NCI-H2196 (cell line): ENCODE results near the gene WFS1.

ENCODE experiments used
- DNase-seq: peaks from one replicate; lab custom pipeline; 2025; ENCODE audit not compliant: unreplicated experiment; lab: John Stamatoyannopoulos, UW

The WFS1 gene

GRCh38 chr4:6235901-6236640 is 33.6 kb upstream of the WFS1 start:
- DNase-seq: no peak

- DNase-seq: no peak
Measured at GRCh38 chr4:6236816-6237390, 32.7 kb upstream of the WFS1 start.

DNA sequence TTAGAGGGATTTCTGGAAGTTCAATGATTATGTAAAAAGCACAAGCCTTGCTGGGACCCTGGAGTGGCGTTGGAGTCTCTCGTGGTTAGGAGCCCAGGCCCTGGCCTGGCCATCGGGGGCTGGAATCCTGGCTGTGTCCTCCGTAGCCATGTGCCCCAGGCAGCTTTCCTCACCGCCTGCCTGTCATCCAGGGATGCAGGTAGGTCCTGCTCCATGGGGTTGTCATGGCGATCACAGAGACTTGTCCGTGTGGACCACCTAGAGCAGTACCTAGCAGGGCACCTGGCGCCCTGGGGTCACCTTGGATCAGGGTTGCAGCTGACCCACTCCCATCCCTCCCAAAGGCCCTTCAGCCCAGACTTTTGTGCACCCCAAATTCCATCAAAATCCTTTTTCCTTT is 30.2 kb upstream of the WFS1 start:
- DNase-seq: no peak

GRCh38 chr4:6239968-6240367 is 29.7 kb upstream of the WFS1 start:
- no peak for DNase-seq

DNA sequence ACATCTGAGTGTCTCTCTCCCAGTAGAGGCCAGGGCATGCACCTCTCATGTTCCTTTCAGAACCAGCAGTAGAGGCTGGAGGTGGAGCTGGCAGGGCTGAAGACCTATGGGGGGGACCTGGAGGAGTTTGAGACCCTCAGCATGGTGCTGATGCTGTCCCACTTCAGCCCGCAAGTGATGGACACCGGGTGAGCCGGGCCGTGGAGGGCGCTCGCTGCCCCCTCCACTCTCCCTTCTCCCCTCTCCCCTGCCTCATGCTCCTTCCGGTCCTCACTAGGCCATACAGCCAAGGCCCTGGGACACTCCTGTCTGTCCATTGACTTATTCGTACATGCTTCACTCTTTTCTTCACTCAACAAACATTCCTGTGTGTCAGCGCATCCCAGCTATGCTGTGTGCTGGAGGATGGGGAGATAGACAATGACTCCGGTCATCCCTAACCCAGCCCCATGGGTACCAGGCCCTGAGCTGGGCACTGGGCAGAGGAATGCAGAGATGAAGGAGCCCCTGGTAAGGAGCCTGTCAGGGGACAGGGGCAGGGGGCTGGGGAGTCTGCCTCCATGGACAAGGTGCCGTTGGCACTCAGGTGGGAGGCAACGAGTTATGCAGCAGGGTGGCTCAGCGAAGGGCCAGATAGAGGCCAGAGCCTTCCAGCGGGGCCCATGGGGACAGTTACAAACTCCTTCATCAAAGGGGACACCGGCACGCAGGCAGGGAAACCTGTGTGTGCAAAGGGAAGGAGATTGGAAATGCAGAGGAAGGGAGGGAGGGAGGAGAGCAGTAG is 28.4 kb upstream of the WFS1 start:
- DNase-seq: no peak

GRCh38 chr4:6242271-6243029 is 27.2 kb upstream of the WFS1 start:
- DNase-seq: no peak

- no peak for DNase-seq
Measured at GRCh38 chr4:6245246-6246169, 24.1 kb upstream of the WFS1 start.

DNA sequence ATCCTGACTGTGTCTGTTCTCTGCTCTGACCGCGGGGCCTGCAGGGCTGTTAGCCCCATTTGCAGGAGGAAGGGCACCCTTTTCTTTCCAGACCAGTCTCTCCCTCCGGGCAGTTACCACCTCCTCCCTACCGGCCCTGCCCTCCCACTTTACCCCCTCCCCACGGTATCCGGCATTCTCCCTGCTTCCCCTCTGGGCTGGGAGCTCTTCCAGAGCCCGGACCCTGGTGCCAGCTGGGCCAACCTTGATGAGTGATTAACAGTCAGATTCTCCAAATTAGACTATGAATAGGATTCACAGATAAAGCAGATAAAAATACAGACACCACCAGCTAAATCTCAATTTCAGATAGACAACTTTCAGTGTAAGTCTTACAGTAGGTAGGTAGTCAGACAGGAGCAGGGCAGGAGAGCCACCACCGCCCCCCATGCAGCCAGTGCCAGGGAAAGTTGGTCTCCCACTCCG is 23.4 kb upstream of the WFS1 start:
- DNase-seq: no peak

DNA sequence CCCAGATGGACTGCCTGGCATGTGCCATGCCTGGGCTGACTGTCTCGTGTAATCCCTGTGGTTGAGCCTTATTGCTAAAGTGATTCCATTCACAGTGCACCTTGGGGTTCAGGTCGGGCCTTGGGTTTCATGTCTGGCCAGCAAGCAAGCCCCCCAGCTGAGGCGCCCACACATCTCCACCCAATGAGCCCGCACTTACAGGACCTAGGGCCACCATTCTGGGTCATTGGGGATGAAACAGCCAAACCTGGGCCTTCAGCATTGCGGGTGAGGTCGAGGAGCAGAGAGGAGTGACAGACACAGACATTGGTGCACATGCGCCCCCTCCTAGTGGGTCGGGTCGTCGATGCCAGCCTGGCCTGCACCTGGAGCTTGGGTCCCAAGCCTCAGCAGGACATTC is 21.3 kb upstream of the WFS1 start:
- no peak for DNase-seq

- DNase-seq: peak; percentile 81
Measured at GRCh38 chr4:6250235-6250983, 19.2 kb upstream of the WFS1 start.

- DNase-seq: no peak
Measured at GRCh38 chr4:6250984-6251295, 18.7 kb upstream of the WFS1 start.

DNA sequence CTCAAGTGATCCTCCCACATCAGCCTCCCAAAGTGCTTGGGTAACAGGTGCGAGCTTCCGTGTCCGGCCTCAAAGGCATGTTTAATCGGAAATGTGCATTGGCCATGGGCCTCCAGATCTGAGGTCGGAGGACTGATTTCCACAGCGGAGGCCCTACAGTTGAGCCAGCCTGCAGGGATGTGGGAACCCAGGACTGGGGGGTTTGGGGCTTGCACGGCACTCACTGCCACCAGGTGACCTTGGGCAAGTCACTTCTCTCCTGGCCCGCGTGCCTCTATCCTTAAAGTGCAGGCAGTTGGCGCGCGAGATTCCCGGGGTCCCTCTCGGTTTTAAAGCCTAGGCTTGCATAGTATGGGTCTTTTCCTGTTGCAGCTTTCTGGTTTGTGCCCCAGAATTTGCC is 18.3 kb upstream of the WFS1 start:
- DNase-seq: no peak

DNA sequence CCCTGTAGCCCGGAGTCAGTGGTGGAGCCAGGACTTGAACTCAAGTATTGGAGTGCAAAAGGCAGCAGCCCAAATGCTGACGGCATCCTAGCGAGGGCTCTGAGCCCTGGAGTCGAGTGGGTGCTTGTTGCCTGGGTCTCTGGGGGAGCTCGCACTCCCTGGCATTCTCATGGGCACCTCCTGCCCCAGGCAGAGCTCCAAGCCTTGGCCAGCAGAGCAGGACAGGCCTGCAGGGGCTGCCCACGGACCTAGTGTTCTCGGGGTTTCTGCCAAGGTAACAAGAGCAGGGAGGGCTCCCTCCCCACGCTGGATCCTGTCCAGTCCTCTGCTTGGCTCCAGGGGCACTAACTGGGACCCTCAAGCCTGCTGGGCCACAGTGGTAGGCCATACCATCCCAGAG is 17.6 kb upstream of the WFS1 start:
- DNase-seq: no peak

DNA sequence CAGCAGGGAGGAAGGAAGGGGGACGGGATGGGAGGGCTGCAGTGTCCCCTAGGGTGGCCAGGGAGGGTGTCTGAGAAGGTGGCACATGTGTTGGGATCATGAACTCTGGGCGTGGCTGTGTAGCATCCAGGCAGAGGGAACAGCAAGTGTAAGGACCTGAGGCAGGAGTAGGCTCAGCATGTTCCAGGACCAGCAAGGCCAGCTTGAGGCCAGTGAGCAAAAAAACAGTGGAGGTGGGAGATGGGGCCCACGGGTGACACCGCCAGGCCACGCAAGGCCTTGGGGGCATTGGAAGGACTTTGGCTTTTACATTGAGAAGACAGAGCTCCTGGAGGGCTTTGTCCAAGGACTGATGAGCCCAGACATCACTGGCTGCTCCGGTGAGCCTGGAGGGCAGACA is 16.5 kb upstream of the WFS1 start:
- DNase-seq: no peak

DNA sequence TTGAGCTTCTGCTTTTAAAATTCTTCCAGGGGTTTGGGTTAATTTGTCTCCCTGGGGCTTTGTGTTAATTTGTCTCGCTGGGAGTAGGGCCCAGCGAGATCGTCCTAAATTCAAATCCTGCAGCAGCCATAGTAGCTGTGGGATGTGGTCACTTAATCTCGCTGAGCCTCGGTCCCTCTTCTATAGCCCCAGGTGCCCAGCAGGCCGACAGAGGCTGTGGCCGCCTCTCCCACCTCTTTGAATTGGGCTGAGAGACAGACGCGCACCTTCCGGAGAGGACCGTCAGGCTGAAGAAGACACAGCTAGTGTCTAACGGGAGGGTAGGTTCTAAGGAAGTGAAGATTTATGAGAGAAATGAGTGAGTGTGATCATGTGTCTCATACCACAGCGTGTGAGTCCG is 15.7 kb upstream of the WFS1 start:
- no peak for DNase-seq

GRCh38 chr4:6256141-6256540 is 13.5 kb upstream of the WFS1 start:
- no peak for DNase-seq

DNA sequence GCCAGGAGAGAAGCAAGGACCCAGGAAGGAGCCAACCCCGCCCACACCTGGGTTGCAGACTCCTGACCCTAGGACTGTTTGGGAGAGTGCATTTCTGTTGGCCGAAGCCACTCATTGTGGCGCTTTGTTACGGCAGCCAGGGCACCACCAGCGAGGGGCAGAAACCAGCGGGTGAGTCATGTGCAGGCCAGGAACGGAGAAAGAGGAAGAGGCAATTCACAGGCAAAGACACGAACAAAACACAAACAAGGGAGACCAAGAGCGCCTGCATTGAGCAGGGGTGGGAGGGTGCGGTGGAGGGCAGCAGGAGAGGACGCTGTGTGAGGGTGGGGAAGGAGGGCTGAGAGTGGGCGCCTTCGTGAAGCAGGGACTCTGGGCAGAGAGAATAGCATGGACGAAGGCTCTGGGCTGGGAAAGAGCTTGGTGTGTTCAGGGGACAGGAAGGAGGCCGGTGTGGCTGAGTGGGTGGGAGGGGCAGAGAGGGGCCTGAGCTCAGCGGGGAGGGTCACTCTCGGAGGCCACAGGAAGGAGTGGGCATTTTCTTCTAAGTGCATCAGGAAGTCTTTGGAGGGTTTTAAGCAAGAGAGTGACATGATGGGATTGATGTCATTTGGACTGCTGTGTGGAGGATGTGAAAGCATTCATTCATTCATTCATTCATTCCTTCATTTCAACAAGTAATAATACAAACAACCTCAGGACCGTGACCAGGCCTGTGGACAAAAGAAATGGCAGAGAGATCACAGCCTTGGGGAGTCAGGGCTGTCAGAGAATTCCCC is 12.2 kb upstream of the WFS1 start:
- DNase-seq: no peak

DNA sequence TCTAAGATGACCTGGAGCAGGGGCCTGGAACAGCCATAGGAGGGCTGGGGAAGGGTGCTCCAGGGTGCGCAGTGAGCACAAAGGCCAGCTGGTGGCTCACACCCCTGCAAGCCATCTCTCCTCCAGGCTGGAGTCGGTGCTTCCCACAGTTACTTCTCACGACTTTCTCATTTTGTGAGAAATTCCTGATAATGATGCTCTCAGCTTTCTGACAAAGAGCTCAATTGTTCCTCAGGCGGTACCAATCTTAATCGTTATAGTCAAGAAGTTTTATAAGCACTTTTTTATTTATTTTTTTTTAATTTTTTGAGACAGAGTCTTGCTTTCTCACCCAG is 11.7 kb upstream of the WFS1 start:
- no peak for DNase-seq

- DNase-seq: no peak
Measured at GRCh38 chr4:6258741-6259140, 10.9 kb upstream of the WFS1 start.
